Measurements from ENCODE around the gene FAM89B.

- TF ChIP-seq CTCF (IDR thresholded peaks at IDR 0.05) (no peak), POLR2A (IDR thresholded peaks at IDR 0.05) (no peak)
These were observed 8.4 kb downstream of the FAM89B start for GRCh38 chr11:65580756-65581155.
